ENCODE results near the gene MEGF10. TPM values are rescaled to one million over a fixed set of nuclear protein-coding genes. Genes with fewer than 3 reads are reported as not detected.

MEGF10 gene
- total and polyA plus RNA-seq, 10 of the 15 experiments (the other 5 are each of a cell fraction or from before 2014, with no cell fraction given) = 0.03 to 0.21 (median 0.05) TPM; not detected in 5

DNA sequence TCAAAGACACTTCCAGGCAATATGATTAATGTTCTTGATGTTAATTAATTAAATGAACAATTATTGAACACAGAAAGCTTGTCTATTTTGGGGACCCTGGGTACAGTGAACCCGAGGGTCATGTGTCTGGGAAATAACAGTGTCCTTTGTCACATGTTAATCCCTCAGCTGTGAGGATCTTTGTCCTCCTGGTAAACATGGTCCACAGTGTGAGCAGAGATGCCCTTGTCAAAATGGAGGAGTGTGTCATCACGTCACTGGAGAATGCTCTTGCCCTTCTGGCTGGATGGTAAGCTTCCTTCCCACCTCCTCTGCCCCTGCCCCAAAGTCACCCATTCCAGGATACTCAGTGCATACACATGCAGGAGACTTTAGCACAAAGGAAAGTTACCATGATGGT is 107.9 kb downstream of the MEGF10 start (continued):
- TF ChIP-seq, protein P1, sequence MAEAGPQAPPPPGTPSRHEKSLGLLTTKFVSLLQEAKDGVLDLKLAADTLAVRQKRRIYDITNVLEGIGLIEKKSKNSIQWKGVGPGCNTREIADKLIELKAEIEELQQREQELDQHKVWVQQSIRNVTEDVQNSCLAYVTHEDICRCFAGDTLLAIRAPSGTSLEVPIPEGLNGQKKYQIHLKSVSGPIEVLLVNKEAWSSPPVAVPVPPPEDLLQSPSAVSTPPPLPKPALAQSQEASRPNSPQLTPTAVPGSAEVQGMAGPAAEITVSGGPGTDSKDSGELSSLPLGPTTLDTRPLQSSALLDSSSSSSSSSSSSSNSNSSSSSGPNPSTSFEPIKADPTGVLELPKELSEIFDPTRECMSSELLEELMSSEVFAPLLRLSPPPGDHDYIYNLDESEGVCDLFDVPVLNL (IDR thresholded peaks at IDR 0.05; ENCODE audit: low read depth, low read length) = no peak
- TF ChIP-seq CREB1 (IDR thresholded peaks at IDR 0.05; ENCODE audit: low read depth) (no peak), ZZZ3 (IDR thresholded peaks at IDR 0.05; ENCODE audit: control insufficient read depth, insufficient read length, low read depth) (no peak), CHD1 (IDR thresholded peaks at IDR 0.05; ENCODE audit: low read depth, low read length) (no peak), SMARCA5 (IDR thresholded peaks at IDR 0.05) (no peak), POLR2AphosphoS2 (IDR thresholded peaks at IDR 0.05; ENCODE audit: low read depth, low read length) (no peak), MYC (IDR thresholded peaks at IDR 0.05; ENCODE audit: insufficient read depth, insufficient read length, insufficient replicate concordance, low read length, severe bottlenecking) (no peak), BCLAF1 (IDR thresholded peaks at IDR 0.05) (no peak), KDM1A (IDR thresholded peaks at IDR 0.05; ENCODE audit: borderline replicate concordance) (no peak), POU2F2 (IDR thresholded peaks at IDR 0.05; ENCODE audit: borderline replicate concordance, low read depth, low read length) (no peak)
